ENCODE measurements around the gene UNC13B.

Gene UNC13B

GRCh38 chr9:35114840-35115628 lies 46.8 kb upstream of the UNC13B start:
- TF ChIP-seq FOXM1 (IDR thresholded peaks at IDR 0.05; ENCODE audit: borderline replicate concordance, low read depth) (no peak), MAX (IDR thresholded peaks at IDR 0.05) (no peak), RAD21 (IDR thresholded peaks at IDR 0.05; ENCODE audit: low read depth) (no peak), YY1 (IDR thresholded peaks at IDR 0.05; ENCODE audit: low read depth) (no peak), REST (IDR thresholded peaks at IDR 0.05; ENCODE audit: low read depth) (no peak), ZBTB7A (IDR thresholded peaks at IDR 0.05; ENCODE audit: low read depth) (no peak), EP300 (IDR thresholded peaks at IDR 0.05; ENCODE audit: borderline replicate concordance) (no peak), TAF1 (IDR thresholded peaks at IDR 0.05; ENCODE audit: low read depth) (no peak), CREB1 (IDR thresholded peaks at IDR 0.05; ENCODE audit: low read depth) (no peak), EGR1 (IDR thresholded peaks at IDR 0.05) (no peak), NFIC (IDR thresholded peaks at IDR 0.05) (no peak), TCF12 (IDR thresholded peaks at IDR 0.05; ENCODE audit: low read depth) (no peak), TEAD4 (IDR thresholded peaks at IDR 0.05) (no peak), CEBPB (IDR thresholded peaks at IDR 0.05) (no peak)
- TF ChIP-seq, protein P1, sequence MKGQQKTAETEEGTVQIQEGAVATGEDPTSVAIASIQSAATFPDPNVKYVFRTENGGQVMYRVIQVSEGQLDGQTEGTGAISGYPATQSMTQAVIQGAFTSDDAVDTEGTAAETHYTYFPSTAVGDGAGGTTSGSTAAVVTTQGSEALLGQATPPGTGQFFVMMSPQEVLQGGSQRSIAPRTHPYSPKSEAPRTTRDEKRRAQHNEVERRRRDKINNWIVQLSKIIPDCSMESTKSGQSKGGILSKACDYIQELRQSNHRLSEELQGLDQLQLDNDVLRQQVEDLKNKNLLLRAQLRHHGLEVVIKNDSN (IDR thresholded peaks at IDR 0.05) = no peak

GRCh38 chr9:35115680-35116538 lies 45.9 kb upstream of the UNC13B start, which contains the start of gene ATOSB:
Gene ATOSB, minus strand, starts transcription at chr9:35115862. Its CDS starts 7,588 bp downstream, at chr9:35108274.
- TF ChIP-seq YY1 (IDR thresholded peaks at IDR 0.05; ENCODE audit: low read depth) (no peak), ZBTB7A (IDR thresholded peaks at IDR 0.05; ENCODE audit: low read depth) (0 out of 2 replicates have a peak, but pooled peaks have one; percentile 7), MAX (IDR thresholded peaks at IDR 0.05) (peak; percentile 92), EGR1 (IDR thresholded peaks at IDR 0.05) (peak; percentile 67)
- TF ChIP-seq, protein P1 (IDR thresholded peaks at IDR 0.05) = peak; percentile 86

DNA sequence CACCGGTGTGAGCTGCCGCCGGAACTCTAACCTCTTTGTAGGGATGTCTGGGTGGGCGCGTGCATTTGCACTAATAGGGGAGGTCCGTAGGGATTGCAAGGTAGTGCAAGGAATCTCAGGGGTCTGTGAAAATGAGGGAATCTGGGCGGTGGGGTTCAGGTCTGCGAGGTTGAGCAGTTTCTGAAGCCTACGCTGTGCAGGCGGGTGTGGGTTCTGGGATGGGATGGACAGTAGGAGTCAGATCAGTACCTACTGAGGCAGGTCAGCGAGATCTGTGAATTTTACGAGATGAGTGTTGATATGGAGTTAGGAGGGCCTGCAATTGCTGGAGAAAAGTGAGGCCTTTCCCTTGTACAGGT lies 45.3 kb upstream of the UNC13B start:
- TF ChIP-seq CEBPB (IDR thresholded peaks at IDR 0.05) = no peak
- no peak for TF ChIP-seq EGR1 (IDR thresholded peaks at IDR 0.05)
- no peak for TF ChIP-seq CREB1 (IDR thresholded peaks at IDR 0.05; ENCODE audit: low read depth)
- TF ChIP-seq FOXM1 (IDR thresholded peaks at IDR 0.05; ENCODE audit: borderline replicate concordance, low read depth) = no peak
- TF ChIP-seq TCF12 (IDR thresholded peaks at IDR 0.05; ENCODE audit: low read depth) = no peak
- no peak for TF ChIP-seq REST (IDR thresholded peaks at IDR 0.05; ENCODE audit: low read depth)
- no peak for TF ChIP-seq NFIC (IDR thresholded peaks at IDR 0.05)
- no peak for TF ChIP-seq TEAD4 (IDR thresholded peaks at IDR 0.05)
- TF ChIP-seq MAX (IDR thresholded peaks at IDR 0.05) = no peak
- TF ChIP-seq, protein P1 (IDR thresholded peaks at IDR 0.05) = no peak
- no peak for TF ChIP-seq RAD21 (IDR thresholded peaks at IDR 0.05; ENCODE audit: low read depth)
- TF ChIP-seq TAF1 (IDR thresholded peaks at IDR 0.05; ENCODE audit: low read depth) = no peak
- TF ChIP-seq YY1 (IDR thresholded peaks at IDR 0.05; ENCODE audit: low read depth) = no peak

DNA sequence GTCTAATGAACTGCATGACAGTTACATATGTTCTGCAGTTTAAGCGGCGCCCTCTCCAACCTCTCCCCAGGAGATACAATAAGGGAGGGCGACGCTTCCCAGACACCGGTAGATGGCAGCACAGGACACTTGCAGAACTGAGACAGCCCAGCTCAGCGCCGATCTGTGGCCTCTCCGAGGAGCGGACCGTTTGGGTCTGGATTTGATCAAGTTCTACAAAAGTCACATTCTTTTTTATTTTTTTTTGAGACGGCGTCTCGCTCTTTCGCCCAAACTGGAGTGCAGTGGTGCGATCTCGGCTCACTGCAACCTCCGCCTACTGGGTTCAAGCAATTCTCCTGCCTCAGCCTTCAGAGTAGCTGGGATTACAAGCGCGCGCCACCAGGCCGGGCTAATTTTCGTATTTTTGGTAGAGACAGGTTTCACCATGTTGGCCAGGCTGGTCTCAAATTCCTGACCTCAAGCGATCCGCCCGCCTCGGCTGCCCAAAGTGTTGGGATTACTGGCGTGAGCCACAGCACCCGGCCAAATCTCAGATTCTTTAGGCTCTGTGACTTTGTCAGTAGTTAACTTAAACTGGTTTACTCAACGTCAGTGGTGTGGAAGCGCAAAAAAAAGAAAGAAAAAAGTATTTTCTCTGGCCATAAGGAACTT lies 44.8 kb upstream of the UNC13B start:
- TF ChIP-seq EGR1 (IDR thresholded peaks at IDR 0.05) (no peak), TCF12 (IDR thresholded peaks at IDR 0.05; ENCODE audit: low read depth) (no peak), RAD21 (IDR thresholded peaks at IDR 0.05; ENCODE audit: low read depth) (peak; percentile 96)
